Activated naive CD8-positive, alpha-beta T cell treated with anti-CD3 and anti-CD28 coated beads, Interleukin-2, amount 50 U/mL, for 16 hours (primary cell): ENCODE data around the gene ATXN1.

ENCODE experiments used
- DNase-seq: peaks from one replicate; pipeline ENCODE4 v3.0.0-alpha.2; 2020; ENCODE audit warnings: low read depth, low spot score

The ATXN1 gene

GRCh38 chr6:16743664-16744210 lies 17.5 kb downstream of the ATXN1 start:
- DNase-seq: no peak

- DNase-seq: no peak
Measured at GRCh38 chr6:16742116-16742515, 19.1 kb downstream of the ATXN1 start.

GRCh38 chr6:16741112-16742016 lies 19.9 kb downstream of the ATXN1 start:
- DNase-seq: no peak

- DNase-seq: no peak
Measured at GRCh38 chr6:16740097-16740496, 21.2 kb downstream of the ATXN1 start.

- DNase-seq: no peak
Measured at GRCh38 chr6:16739329-16739801, 21.9 kb downstream of the ATXN1 start.

- no peak for DNase-seq
Measured at GRCh38 chr6:16737925-16738324, 23.3 kb downstream of the ATXN1 start.

- no peak for DNase-seq
Measured at GRCh38 chr6:16736856-16737775, 24.1 kb downstream of the ATXN1 start.

- DNase-seq: no peak
Measured at GRCh38 chr6:16735014-16735413, 26.2 kb downstream of the ATXN1 start.

GRCh38 chr6:16733085-16733484 lies 28.2 kb downstream of the ATXN1 start:
- DNase-seq: no peak

GRCh38 chr6:16731478-16732051 lies 29.7 kb downstream of the ATXN1 start:
- DNase-seq: no peak

- DNase-seq: no peak
Measured at GRCh38 chr6:16730738-16731477, 30.4 kb downstream of the ATXN1 start.

GRCh38 chr6:16729744-16730143 lies 31.5 kb downstream of the ATXN1 start:
- DNase-seq: no peak

- DNase-seq: no peak
Measured at GRCh38 chr6:16729183-16729691, 32.0 kb downstream of the ATXN1 start.

GRCh38 chr6:16728513-16729182 lies 32.6 kb downstream of the ATXN1 start:
- DNase-seq: no peak

- DNase-seq: no peak
Measured at GRCh38 chr6:16727996-16728395, 33.3 kb downstream of the ATXN1 start.

GRCh38 chr6:16725145-16725864 lies 36.0 kb downstream of the ATXN1 start:
- DNase-seq: no peak

- DNase-seq: no peak
Measured at GRCh38 chr6:16723826-16724225, 37.4 kb downstream of the ATXN1 start.

GRCh38 chr6:16723402-16723801 lies 37.9 kb downstream of the ATXN1 start:
- no peak for DNase-seq

- DNase-seq: no peak
Measured at GRCh38 chr6:16722630-16723029, 38.6 kb downstream of the ATXN1 start.

GRCh38 chr6:16721977-16722376 lies 39.3 kb downstream of the ATXN1 start:
- DNase-seq: no peak
